Heart left ventricle (tissue), 16 donors: ENCODE results near the gene BNC2. TPM values are rescaled to one million over a fixed set of nuclear protein-coding genes. Genes with fewer than 3 reads are reported as not detected.
"Not testable (repeated sequence)": the region's sequence is repeated elsewhere in the genome, so short reads cannot be mapped to it uniquely, and the experiment has no call there.

Source experiments
- ATAC-seq, 4 donors: fragments of 200-7000 bp; cut with Tn5 transposase; one replicate each; pipeline ENCODE4 v1.9.1; 2020 to 2022; ENCODE audit warnings: moderate library complexity in 4 of 4, mild to moderate bottlenecking in 3 of 4, moderate number of reproducible peaks in 1 of 4
- DNase-seq, 5 donors: peaks; one replicate each; pipeline ENCODE4 v3.0.0-alpha.2; 2020
- H3K27ac ChIP-seq, 12 donors: fragments of 200-600 bp; sonication (generic) in 4 of 12; one replicate each; pipeline versions ENCODE4 v1.5.0 to v1.8.0; 2016 to 2022; ENCODE audit warnings: mild to moderate bottlenecking in 2 of 12
- H3K27me3 ChIP-seq, 9 donors: fragments of 200-600 bp; sonication (generic) in 2 of 9; one replicate each; pipeline versions ENCODE4 v1.5.1 to v1.8.0; 2016 to 2022; ENCODE audit warnings: mild to moderate bottlenecking in 3 of 9
- H3K36me3 ChIP-seq, 9 donors: fragments of 200-600 bp; sonication (generic) in 2 of 9; one replicate each; pipeline versions ENCODE4 v1.5.0 to v1.8.0; 2018 to 2022; ENCODE audit warnings: mild to moderate bottlenecking in 2 of 9
- H3K4me1 ChIP-seq, 12 donors: fragments of 200-600 bp; sonication (generic) in 4 of 12; one replicate each; pipeline versions ENCODE4 v1.5.0 to v1.8.0; 2016 to 2022; ENCODE audit warnings: mild to moderate bottlenecking in 3 of 12
- H3K4me3 ChIP-seq, 12 donors: fragments of 200-600 bp; sonication (generic) in 4 of 12; one replicate each; pipeline versions ENCODE4 v1.5.0 to v1.8.0; 2017 to 2022; ENCODE audit warnings: mild to moderate bottlenecking in 9 of 12, moderate library complexity in 4 of 12
- H3K9me3 ChIP-seq, 12 donors: fragments of 200-600 bp; sonication (generic) in 4 of 12; one replicate each; pipeline versions ENCODE4 v1.5.0 to v1.8.0; 2016 to 2022; ENCODE audit warnings: mild to moderate bottlenecking in 1 of 12
- CTCF ChIP-seq, 12 donors: fragments of 200-600 bp; sonication (generic) in 4 of 12; IDR thresholded peaks; one replicate each; pipeline versions ENCODE4 v1.5.0 to v1.8.0; 2018 to 2022; ENCODE audit warnings: antibody characterized with exemption in 12 of 12, mild to moderate bottlenecking in 5 of 12
- POLR2A ChIP-seq, 2 donors: fragments of 450-650 bp; IDR thresholded peaks; one replicate each; pipeline ENCODE4 v1.6.1; 2017; ENCODE audit warnings: antibody characterized with exemption in 2 of 2, mild to moderate bottlenecking in 2 of 2, moderate library complexity in 2 of 2
- WGBS, 4 donors: extraction: QIAGEN DNeasy Blood & Tissue Kit in 2 of 4; methylation state at CpG; one replicate each; pipeline versions ENCODE4 v1.1.5 to v1.1.7; 2013 to 2018; 5-methylcytosine and 5-hydroxymethylcytosine counted together
- intact Hi-C, 10 donors: fragments of 100-400 bp; cut with DNase I; formaldehyde crosslinking; loops; one replicate each; pipeline versions ENCODE4 v1.11.1 to v1.14.2; 2022
- polyA plus RNA-seq, 2 donors: library from polyadenylated mRNA; stranded (reverse); fragments of 200-250 nt; gene quantifications; one replicate each; pipeline ENCODE4 v1.2.3, GENCODE V29; 2013
- total RNA-seq, 9 donors: library from RNA; depleted of rRNA in 2 of 9; stranded (reverse); fragments of >200 nt in 2 of 9; fragmentation: NEBNext Ultra II Directional in 3 of 9; extraction: Animal tissue kit (Norgen Biotek cat#: 25700) in 3 of 9; gene quantifications; one replicate each; pipeline versions ENCODE4 v1.1.0 to v1.2.4, GENCODE V29; 2016 to 2023
- donor health status: ischemic (EF 13 %, LVEDD 7.1; RV severe dilation, severe dysfunction).
- donor health status: healthy with polysubstance abuse.
- donor health status: DM: no; HTN: yes; CAD: no.
- donor health status: DM: no; HTN: no; CAD: no.
- donor health status: ischemic (EF 25% LVEDD 6.9; RV normal size, moderate dysfunction).
- donor health status: ischemic (EF 25% LVEDD 5.7; RV mildly dilated, moderate dysfunction).
- donor health status: healthy.
- donor health status: DM: yes; HTN: yes; CAD: no.
- donor health status: ischemic (EF 35%, LVEDD 5.7; RV mildly dilated, moderate dysfunction).
- donor health status: nonischemic (EF 11% LVEDD 7.7; RV severe dilation, severe dysfunction).
- donor health status: DM: yes; HTN: yes; CAD: no.
- donor health status: PGD.
- donor health status: ischemic (EF 29% LVEDD 5.4; RV normal size, mild dysfunction).
- donor health status: nonischemic (EF 23%, LVEDD 6.1; RV moderate dilation, normal function).

Gene BNC2
- total and polyA plus RNA-seq, 11 donors = 0.38 to 27.1 (median 3.8) TPM

GRCh38 chr9:16442622-16443021 lies 427.8 kb downstream of the BNC2 start:
- no peak for TF ChIP-seq POLR2A (IDR thresholded peaks at IDR 0.05)
- TF ChIP-seq CTCF (IDR thresholded peaks at IDR 0.05) = no peak
- Histone ChIP-seq H3K4me1 (no peaks in the 10 kb centered on the region), H3K36me3 (no peaks in the 10 kb centered on the region), H3K9me3 (no peaks in the 10 kb centered on the region), H3K27me3 (no peaks in the 10 kb centered on the region), H3K27ac (no peak overlapping the region), H3K4me3 (no peak overlapping the region)
- 74 to 85% (median 85%) methylated on average over 8 of the region's 8 CpGs for WGBS, 4 donors
- no peak for DNase-seq
- peak in 1 of 4 donors; percentile 34 for ATAC-seq
- intact Hi-C loops = no loop called here

- TF ChIP-seq POLR2A (IDR thresholded peaks at IDR 0.05) (no peak), CTCF (IDR thresholded peaks at IDR 0.05) (no peak)
- 79 to 94% (median 92%) methylated on average over 4 of the region's 4 CpGs for WGBS, 4 donors
- no peaks in the 10 kb centered on the region for H3K27me3 ChIP-seq
- H3K9me3 ChIP-seq = no peaks in the 10 kb centered on the region
- intact Hi-C loops = no loop called here
- H3K4me1 ChIP-seq = no peaks in the 10 kb centered on the region
- ATAC-seq (no peak), DNase-seq (no peak)
- no peak overlapping the region for H3K27ac ChIP-seq
- H3K4me3 ChIP-seq = no peak overlapping the region
- no peaks in the 10 kb centered on the region for H3K36me3 ChIP-seq
These were observed 428.7 kb downstream of the BNC2 start for GRCh38 chr9:16441791-16442190.

GRCh38 chr9:16438831-16439230 lies 431.6 kb downstream of the BNC2 start:
- ATAC-seq, H3K4me1 ChIP-seq, H3K4me3 ChIP-seq, H3K9me3 ChIP-seq, H3K36me3 ChIP-seq, H3K27me3 ChIP-seq, H3K27ac ChIP-seq, DNase-seq, intact Hi-C loops: not testable (repeated sequence)
- 80 to 95% (median 89%) methylated on average over 6 of the region's 6 CpGs for WGBS, 4 donors

GRCh38 chr9:16436545-16436944 lies 433.9 kb downstream of the BNC2 start:
- H3K36me3 ChIP-seq = no peaks in the 10 kb centered on the region
- WGBS, 4 donors = 92 to 97% (median 93%) methylated on average over 10 of the region's 10 CpGs
- H3K4me3 ChIP-seq = no peak overlapping the region
- no peak overlapping the region for H3K27ac ChIP-seq
- ATAC-seq (no peak), DNase-seq (no peak)
- H3K4me1 ChIP-seq = no peaks in the 10 kb centered on the region
- TF ChIP-seq POLR2A (IDR thresholded peaks at IDR 0.05) = no peak
- TF ChIP-seq CTCF (IDR thresholded peaks at IDR 0.05) = no peak
- H3K27me3 ChIP-seq = no peaks in the 10 kb centered on the region
- intact Hi-C loops = no loop called here
- H3K9me3 ChIP-seq = no peaks in the 10 kb centered on the region

GRCh38 chr9:16434526-16434925 lies 435.9 kb downstream of the BNC2 start:
- TF ChIP-seq CTCF (IDR thresholded peaks at IDR 0.05) (no peak), POLR2A (IDR thresholded peaks at IDR 0.05) (no peak)
- no peaks in the 10 kb centered on the region for H3K36me3 ChIP-seq
- ATAC-seq (no peak), DNase-seq (no peak)
- intact Hi-C loops = no loop called here
- H3K4me1 ChIP-seq = no peaks in the 10 kb centered on the region
- H3K27ac ChIP-seq = no peak overlapping the region
- H3K27me3 ChIP-seq = no peaks in the 10 kb centered on the region
- H3K4me3 ChIP-seq = no peak overlapping the region
- H3K9me3 ChIP-seq = no peaks in the 10 kb centered on the region
- 78 to 85% (median 83%) methylated on average over 6 of the region's 6 CpGs for WGBS, 4 donors
